Ascending aorta (tissue), 2 donors: Measurements from ENCODE around the gene SYT6. TPM values are rescaled to one million over a fixed set of nuclear protein-coding genes. Genes with fewer than 3 reads are reported as not detected.

Experiments used
- DNase-seq, 2 donors: peaks; one replicate each; pipeline ENCODE4 v3.0.0-alpha.2; 2019; ENCODE audit warnings: low spot score in 2 of 2
- H3K27ac ChIP-seq, 2 donors: fragments of 200-600 bp; sonication (generic); one replicate each; pipeline ENCODE4 v1.5.1; 2016 to 2017; ENCODE audit warnings: mild to moderate bottlenecking in 1 of 2
- H3K27me3 ChIP-seq: fragments of 200-600 bp; sonication (generic); one replicate; pipeline ENCODE4 v1.5.1; 2017
- H3K36me3 ChIP-seq, 2 donors: fragments of 200-600 bp; sonication (generic); one replicate each; pipeline ENCODE4 v1.5.1; 2016
- H3K4me1 ChIP-seq, 2 donors: fragments of 200-600 bp; sonication (generic); one replicate each; pipeline ENCODE4 v1.5.1; 2016 to 2017; ENCODE audit warnings: mild to moderate bottlenecking in 1 of 2
- H3K4me3 ChIP-seq, 2 donors: fragments of 200-600 bp; sonication (generic); one replicate each; pipeline ENCODE4 v1.5.1; 2016 to 2017; ENCODE audit warnings: mild to moderate bottlenecking in 1 of 2
- H3K9me3 ChIP-seq, 2 donors: fragments of 200-600 bp; sonication (generic); one replicate each; pipeline ENCODE4 v1.5.1; 2016
- CTCF ChIP-seq, 3 experiments: fragments of 200-600 bp in 2 of 3; fragments of 450-650 bp in 1 of 3; sonication (generic) in 2 of 3; IDR thresholded peaks; one replicate each; pipeline ENCODE4 v1.5.1; 2016 to 2019; ENCODE audit warnings: antibody characterized with exemption in 3 of 3, mild to moderate bottlenecking in 1 of 3, moderate library complexity in 1 of 3
- intact Hi-C: fragments of 100-400 bp; cut with DNase I; formaldehyde crosslinking; loops from one replicate; pipeline ENCODE4 v1.15.1; 2023
- total RNA-seq: library from RNA; depleted of rRNA; stranded (reverse); fragments of >200 nt; gene quantifications from one replicate; pipeline ENCODE4 v1.1.0, GENCODE V29; 2016

SYT6 gene
- total RNA-seq, 1 donor from 2014 or later = not detected

DNA sequence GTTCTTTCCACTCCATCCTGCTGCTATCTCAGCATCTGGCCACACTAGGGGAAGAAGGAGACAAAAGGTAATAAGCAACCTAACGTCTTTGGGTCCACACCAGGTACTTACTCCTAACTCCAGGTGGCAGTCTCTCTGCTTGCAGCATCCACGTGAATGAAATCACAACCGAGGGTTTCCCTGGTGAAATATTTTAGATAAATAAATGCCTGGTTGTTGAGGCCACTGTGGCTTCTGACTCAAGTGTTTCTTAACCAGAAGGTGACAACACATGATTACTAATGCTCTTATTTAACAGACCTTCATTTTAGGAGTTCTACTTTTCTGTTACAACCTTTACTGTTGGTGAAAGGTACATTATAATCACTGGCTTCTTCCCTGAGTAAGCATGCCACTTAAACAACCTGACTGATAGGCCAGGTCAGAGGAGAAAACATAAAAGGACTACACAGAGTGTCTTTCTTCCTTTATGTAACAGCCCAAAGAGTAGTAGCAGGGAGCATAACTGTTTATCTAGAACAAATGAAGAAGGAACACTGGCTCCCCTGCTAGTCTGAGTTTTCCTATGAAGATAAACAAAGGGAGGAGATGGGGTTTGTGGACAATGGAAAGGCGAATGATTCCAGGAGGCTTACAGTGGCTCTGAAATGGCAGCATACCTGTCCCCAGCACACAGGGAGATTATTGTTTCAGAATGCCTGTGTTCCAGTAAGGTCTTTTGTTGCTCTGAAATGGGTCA is 59.9 kb downstream of the SYT6 start:
- no peaks in the 10 kb centered on the region for H3K9me3 ChIP-seq
- H3K27me3 ChIP-seq = no peaks in the 10 kb centered on the region
- TF ChIP-seq CTCF (IDR thresholded peaks at IDR 0.05) = no peak
- H3K4me1 ChIP-seq = no peaks in the 10 kb centered on the region
- intact Hi-C loops = no loop called here
- DNase-seq = no peak
- H3K4me3 ChIP-seq = no peak overlapping the region
- no peak overlapping the region for H3K27ac ChIP-seq
- no peaks in the 10 kb centered on the region for H3K36me3 ChIP-seq

GRCh38 chr1:114092186-114093062 is 61.2 kb downstream of the SYT6 start:
- no peaks in the 10 kb centered on the region for H3K27me3 ChIP-seq
- H3K27ac ChIP-seq = no peak overlapping the region
- no peak for DNase-seq
- intact Hi-C loops = no loop called here
- H3K4me3 ChIP-seq = no peak overlapping the region
- no peaks in the 10 kb centered on the region for H3K4me1 ChIP-seq
- H3K36me3 ChIP-seq = no peaks in the 10 kb centered on the region
- TF ChIP-seq CTCF (IDR thresholded peaks at IDR 0.05) = no peak
- no peaks in the 10 kb centered on the region for H3K9me3 ChIP-seq

DNA sequence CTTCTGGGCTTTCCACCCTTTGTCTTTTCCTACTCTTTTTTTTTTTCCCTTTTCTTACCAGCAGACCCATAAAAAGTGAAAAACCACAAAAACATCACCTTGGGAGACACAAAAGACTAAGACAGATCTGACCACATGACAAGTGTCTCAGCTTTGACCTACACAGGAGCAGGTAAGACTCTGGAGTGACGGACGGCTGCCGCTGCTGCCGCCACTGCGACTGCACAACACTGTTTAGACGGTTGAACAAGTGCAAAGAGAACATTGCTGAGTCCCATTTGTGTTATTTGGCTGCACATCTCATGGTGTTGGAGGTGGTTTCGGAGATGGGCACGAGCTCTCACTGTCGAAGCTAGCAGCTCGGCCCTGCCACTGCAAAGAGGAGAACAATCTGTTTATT is 62.0 kb downstream of the SYT6 start:
- H3K27ac ChIP-seq = no peak overlapping the region
- H3K36me3 ChIP-seq = no peaks in the 10 kb centered on the region
- H3K27me3 ChIP-seq = no peaks in the 10 kb centered on the region
- no peak overlapping the region for H3K4me3 ChIP-seq
- DNase-seq = no peak
- intact Hi-C loops = no loop called here
- no peaks in the 10 kb centered on the region for H3K9me3 ChIP-seq
- H3K4me1 ChIP-seq = no peaks in the 10 kb centered on the region
- TF ChIP-seq CTCF (IDR thresholded peaks at IDR 0.05) = no peak

DNA sequence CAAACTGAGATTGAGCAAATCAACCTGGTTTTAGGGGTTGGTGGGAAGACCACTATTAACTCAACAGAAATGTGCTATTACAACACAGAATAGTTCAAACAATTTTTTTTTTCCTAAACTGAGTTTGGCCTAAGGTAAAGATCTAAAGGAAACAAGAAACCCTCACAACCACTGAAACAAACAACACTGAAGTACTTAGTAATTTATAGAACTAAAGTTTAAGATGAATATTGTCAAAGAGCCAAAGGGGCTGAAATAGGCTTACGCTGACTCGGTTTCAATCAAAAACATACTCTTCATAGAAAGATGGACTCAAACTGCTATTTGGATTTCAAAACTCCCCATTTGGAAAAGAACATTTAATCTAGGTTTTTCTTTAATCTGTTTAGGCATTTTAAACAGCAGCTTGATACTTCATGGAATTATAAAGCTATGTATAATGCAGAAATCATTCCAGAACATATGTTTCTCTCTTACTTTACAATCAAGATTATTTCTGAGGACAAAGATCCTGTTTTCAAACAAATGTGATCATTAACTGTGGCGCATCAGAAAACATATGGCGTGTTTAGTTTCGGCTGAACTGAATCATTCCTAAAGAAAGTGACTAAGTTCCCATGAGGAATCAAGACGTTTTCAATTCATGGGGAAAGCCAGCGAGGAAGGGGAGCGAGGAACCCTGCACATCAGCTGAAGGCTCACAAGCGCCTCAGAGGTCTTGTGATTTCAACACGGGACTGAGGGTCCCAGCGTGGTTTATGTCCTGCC is 62.7 kb downstream of the SYT6 start:
- Histone ChIP-seq H3K9me3 (no peaks in the 10 kb centered on the region), H3K27ac (no peak overlapping the region), H3K4me3 (no peak overlapping the region), H3K27me3 (no peaks in the 10 kb centered on the region), H3K4me1 (no peaks in the 10 kb centered on the region), H3K36me3 (no peaks in the 10 kb centered on the region)
- no peak for TF ChIP-seq CTCF (IDR thresholded peaks at IDR 0.05)
- DNase-seq = no peak
- intact Hi-C loops = no loop called here

DNA sequence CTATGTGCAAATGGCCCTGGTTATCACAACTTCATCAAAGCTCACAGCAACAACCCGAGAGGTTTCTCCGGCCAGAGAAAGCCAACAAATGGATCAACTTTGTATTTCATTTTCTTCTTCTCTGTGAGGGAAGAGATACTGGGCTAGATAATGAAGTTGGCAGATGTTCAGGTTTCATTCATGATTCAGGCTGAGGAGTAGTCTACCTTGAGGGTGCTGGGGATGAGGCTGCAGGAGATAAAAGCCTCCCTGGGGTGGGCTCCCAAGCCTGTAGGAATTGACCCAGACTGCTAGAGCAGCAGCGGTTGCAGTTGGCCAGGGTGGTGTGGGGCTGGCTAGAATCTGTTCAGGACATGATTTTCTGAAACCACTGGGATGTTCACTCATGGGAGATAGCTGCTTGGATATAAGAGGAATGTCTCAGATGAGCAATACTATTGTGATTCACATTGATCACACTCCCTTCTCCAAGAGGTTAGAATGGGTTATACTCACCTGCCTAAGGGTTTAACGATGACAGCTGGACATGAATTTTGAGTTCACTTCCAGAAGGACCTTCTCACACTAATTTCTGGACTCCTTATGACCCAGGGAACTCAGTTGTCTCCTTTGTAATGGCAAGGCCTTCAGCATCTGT is 64.0 kb downstream of the SYT6 start:
- Histone ChIP-seq H3K9me3 (no peaks in the 10 kb centered on the region), H3K4me1 (no peaks in the 10 kb centered on the region), H3K27me3 (no peaks in the 10 kb centered on the region), H3K36me3 (no peaks in the 10 kb centered on the region), H3K27ac (no peak overlapping the region), H3K4me3 (no peak overlapping the region)
- no peak for TF ChIP-seq CTCF (IDR thresholded peaks at IDR 0.05)
- DNase-seq = no peak
- intact Hi-C loops = no loop called here
